Stimulated activated CD8-positive, alpha-beta memory T cell treated with anti-CD3 and anti-CD28 coated beads, Interleukin-4, amount 100 ng/mL, for 1 hour (primary cell): ENCODE results near the gene USP26.
"Not testable (repeated sequence)": the region's sequence is repeated elsewhere in the genome, so short reads cannot be mapped to it uniquely, and the experiment has no call there.

Experiments
- DNase-seq, 2 donors: peaks; one replicate each; pipeline ENCODE4 v3.0.0-alpha.2; 2020; ENCODE audit warnings: low read depth in 2 of 2, low spot score in 1 of 2

USP26 gene

GRCh38 chrX:133042260-133042659 is 54.6 kb downstream of the USP26 start:
- DNase-seq, result no peak

- DNase-seq, result no peak
Observed at GRCh38 chrX:133033010-133033409, 63.9 kb downstream of the USP26 start.

- DNase-seq, result no peak
Observed at GRCh38 chrX:133018229-133018628, 78.7 kb downstream of the USP26 start.

- DNase-seq, result no peak
Observed at GRCh38 chrX:133007458-133007857, 89.5 kb downstream of the USP26 start.

- DNase-seq, result no peak
Observed at GRCh38 chrX:133005616-133006015, 91.3 kb downstream of the USP26 start.

GRCh38 chrX:133005042-133005441 is 91.9 kb downstream of the USP26 start:
- no peak for DNase-seq

- DNase-seq, result no peak
Observed at GRCh38 chrX:132999209-132999608, 97.7 kb downstream of the USP26 start.

- no peak for DNase-seq
Observed at GRCh38 chrX:132990835-132991234, 106.1 kb downstream of the USP26 start.

GRCh38 chrX:132986556-132986955 is 110.4 kb downstream of the USP26 start:
- DNase-seq, result no peak

GRCh38 chrX:132984058-132984650 is 112.8 kb downstream of the USP26 start:
- DNase-seq, result no peak

GRCh38 chrX:132983496-132983895 is 113.4 kb downstream of the USP26 start:
- no peak for DNase-seq

- not testable (repeated sequence) for DNase-seq
Observed at GRCh38 chrX:132980035-132980434, 116.9 kb downstream of the USP26 start.
